ENCODE measurements around the gene DDI2. TPM values are rescaled to one million over a fixed set of nuclear protein-coding genes. Genes with fewer than 3 reads are reported as not detected.

DDI2 gene
- total RNA-seq, 2 donors from 2014 or later: 30.6 to 34.3 TPM

GRCh38 chr1:15680561-15681348 lies 63.5 kb downstream of the DDI2 start:
- DNase-seq (peak; percentile 37 to 48), ATAC-seq (replicated peaks in 1 of 2) (peak; percentile 73 to 80)
- H3K4me1 Mint-ChIP-seq (ENCODE audit: low read depth): peaks cover 41% of the 10 kb centered on the region
- no peaks in the 10 kb centered on the region for H3K27me3 Mint-ChIP-seq (ENCODE audit: low read depth)
- H3K4me3 Mint-ChIP-seq: peak overlapping the region; percentile 41 to 70
- H3K36me3 Mint-ChIP-seq (ENCODE audit: insufficient read depth in 2 of 2): peaks cover 0 to 1% of the 10 kb centered on the region in 2 donors
- H3K27ac Mint-ChIP-seq: peak overlapping the region; percentile 75
- no peaks in the 10 kb centered on the region for H3K9me3 Mint-ChIP-seq

GRCh38 chr1:15681349-15682292 lies 64.4 kb downstream of the DDI2 start:
- ATAC-seq (replicated peaks in 1 of 2) (no peak), DNase-seq (no peak)
- no peaks in the 10 kb centered on the region for H3K27me3 Mint-ChIP-seq (ENCODE audit: low read depth)
- peak overlapping the region; percentile 70 to 87 for H3K4me3 Mint-ChIP-seq
- H3K9me3 Mint-ChIP-seq: no peaks in the 10 kb centered on the region
- H3K36me3 Mint-ChIP-seq (ENCODE audit: insufficient read depth in 2 of 2): peaks cover 0 to 1% of the 10 kb centered on the region in 2 donors
- peaks cover 45% of the 10 kb centered on the region for H3K4me1 Mint-ChIP-seq (ENCODE audit: low read depth)
- peak overlapping the region; percentile 75 for H3K27ac Mint-ChIP-seq

- Mint-ChIP-seq H3K9me3 (no peaks in the 10 kb centered on the region), H3K27me3 (ENCODE audit: low read depth) (no peaks in the 10 kb centered on the region), H3K4me3 (peak overlapping the region; percentile 82 to 87), H3K36me3 (ENCODE audit: insufficient read depth in 2 of 2) (peaks cover 4 to 5% of the 10 kb centered on the region in 2 donors), H3K4me1 (ENCODE audit: low read depth) (peaks cover 58% of the 10 kb centered on the region), H3K27ac (peak overlapping the region; percentile 98)
- DNase-seq (no peak), ATAC-seq (replicated peaks in 1 of 2) (no peak)
Observed at GRCh38 chr1:15682936-15683341, 65.7 kb downstream of the DDI2 start.

- no peaks in the 10 kb centered on the region for H3K9me3 Mint-ChIP-seq
- DNase-seq (no peak), ATAC-seq (replicated peaks in 1 of 2) (no peak)
- peaks cover 4 to 10% of the 10 kb centered on the region in 2 donors for H3K36me3 Mint-ChIP-seq (ENCODE audit: insufficient read depth in 2 of 2)
- peak overlapping the region; percentile 77 to 87 for H3K4me3 Mint-ChIP-seq
- H3K27ac Mint-ChIP-seq: peak overlapping the region; percentile 85
- peaks cover 59% of the 10 kb centered on the region for H3K4me1 Mint-ChIP-seq (ENCODE audit: low read depth)
- no peaks in the 10 kb centered on the region for H3K27me3 Mint-ChIP-seq (ENCODE audit: low read depth)
Observed at GRCh38 chr1:15683345-15684039, 66.2 kb downstream of the DDI2 start.

- Mint-ChIP-seq H3K4me1 (ENCODE audit: low read depth) (peaks cover 56% of the 10 kb centered on the region), H3K4me3 (peak within 1 kb of the TSS; percentile 87 to 92), H3K36me3 (ENCODE audit: insufficient read depth in 2 of 2) (peaks cover 4 to 10% of the 10 kb centered on the region in 2 donors), H3K27me3 (ENCODE audit: low read depth) (no peaks in the 10 kb centered on the region), H3K27ac (peak within 1 kb of the TSS; percentile 85), H3K9me3 (no peaks in the 10 kb centered on the region)
- peak; percentile 68 to 77 for ATAC-seq (replicated peaks in 1 of 2)
- peak; percentile 54 to 75 for DNase-seq
Observed at GRCh38 chr1:15684042-15684461, 66.8 kb downstream of the DDI2 start, which contains the start of gene PLEKHM2. TSS of gene PLEKHM2 (plus strand) at chr1:15684320. CDS start at chr1:15684559, 239 bp downstream.

- Mint-ChIP-seq H3K4me1 (ENCODE audit: low read depth) (peaks cover 52% of the 10 kb centered on the region), H3K27me3 (ENCODE audit: low read depth) (no peaks in the 10 kb centered on the region), H3K4me3 (peak overlapping the region; percentile 87 to 92), H3K36me3 (ENCODE audit: insufficient read depth in 2 of 2) (peaks cover 4 to 11% of the 10 kb centered on the region in 2 donors), H3K27ac (peak overlapping the region; percentile 75), H3K9me3 (no peaks in the 10 kb centered on the region)
- ATAC-seq (replicated peaks in 1 of 2): peak; percentile 20 to 27
- peak; percentile 38 for DNase-seq
Observed at GRCh38 chr1:15684468-15685291, 67.4 kb downstream of the DDI2 start.

GRCh38 chr1:15685820-15686219 lies 68.6 kb downstream of the DDI2 start:
- no peak for ATAC-seq (replicated peaks in 1 of 2)

GRCh38 chr1:15687446-15687845 lies 70.2 kb downstream of the DDI2 start:
- Mint-ChIP-seq H3K27ac (peak overlapping the region; percentile 11), H3K9me3 (no peaks in the 10 kb centered on the region), H3K4me1 (ENCODE audit: low read depth) (peaks cover 30% of the 10 kb centered on the region), H3K36me3 (ENCODE audit: insufficient read depth in 2 of 2) (peaks cover 4 to 11% of the 10 kb centered on the region in 2 donors), H3K4me3 (peak overlapping the region; percentile 35 to 87), H3K27me3 (ENCODE audit: low read depth) (no peaks in the 10 kb centered on the region)
- ATAC-seq (replicated peaks in 1 of 2) (no peak), DNase-seq (no peak)

More at GRCh38 chr1:15685820-15686219, 68.6 kb downstream of the DDI2 start:
- Mint-ChIP-seq H3K36me3 (ENCODE audit: insufficient read depth in 2 of 2) (peaks cover 4 to 11% of the 10 kb centered on the region in 2 donors), H3K4me3 (peak overlapping the region; percentile 87 to 92), H3K4me1 (ENCODE audit: low read depth) (peaks cover 41% of the 10 kb centered on the region), H3K27ac (peak overlapping the region; percentile 10), H3K27me3 (ENCODE audit: low read depth) (no peaks in the 10 kb centered on the region), H3K9me3 (no peaks in the 10 kb centered on the region)
- DNase-seq: no peak

GRCh38 chr1:15690317-15690716 lies 73.1 kb downstream of the DDI2 start:
- Mint-ChIP-seq H3K27ac (no peak overlapping the region), H3K27me3 (ENCODE audit: low read depth) (no peaks in the 10 kb centered on the region), H3K36me3 (ENCODE audit: insufficient read depth in 2 of 2) (peaks cover 2 to 14% of the 10 kb centered on the region in 2 donors), H3K9me3 (no peaks in the 10 kb centered on the region), H3K4me3 (no peak overlapping the region), H3K4me1 (ENCODE audit: low read depth) (peaks cover 31% of the 10 kb centered on the region)
- no peak for DNase-seq
- ATAC-seq (replicated peaks in 1 of 2): no peak

GRCh38 chr1:15691434-15692032 lies 74.3 kb downstream of the DDI2 start:
- H3K9me3 Mint-ChIP-seq: no peaks in the 10 kb centered on the region
- peaks cover 2 to 14% of the 10 kb centered on the region in 2 donors for H3K36me3 Mint-ChIP-seq (ENCODE audit: insufficient read depth in 2 of 2)
- H3K4me3 Mint-ChIP-seq: no peak overlapping the region
- H3K27me3 Mint-ChIP-seq (ENCODE audit: low read depth): no peaks in the 10 kb centered on the region
- no peak for DNase-seq
- peaks cover 27% of the 10 kb centered on the region for H3K4me1 Mint-ChIP-seq (ENCODE audit: low read depth)
- ATAC-seq (replicated peaks in 1 of 2): no peak
- H3K27ac Mint-ChIP-seq: no peak overlapping the region

- no peak overlapping the region for H3K4me3 Mint-ChIP-seq
- peaks cover 2 to 14% of the 10 kb centered on the region in 2 donors for H3K36me3 Mint-ChIP-seq (ENCODE audit: insufficient read depth in 2 of 2)
- no peak for ATAC-seq (replicated peaks in 1 of 2)
- no peaks in the 10 kb centered on the region for H3K9me3 Mint-ChIP-seq
- DNase-seq: no peak
- peaks cover 27% of the 10 kb centered on the region for H3K4me1 Mint-ChIP-seq (ENCODE audit: low read depth)
- H3K27me3 Mint-ChIP-seq (ENCODE audit: low read depth): no peaks in the 10 kb centered on the region
- peak overlapping the region; percentile 29 for H3K27ac Mint-ChIP-seq
Observed at GRCh38 chr1:15692121-15692682, 74.9 kb downstream of the DDI2 start.

All from activated T-cell treated with anti-CD3 and anti-CD28 coated beads, Interleukin-2, amount 50 U/mL, for 72 hours (primary cell).